NCI-H446 (cell line): ENCODE results near the gene DGCR8.
"Not testable (repeated sequence)": the region's sequence is repeated elsewhere in the genome, so short reads cannot be mapped to it uniquely, and the experiment has no call there.

Experiments used
- DNase-seq, 2 experiments: peaks; one replicate each; lab custom pipeline; 2025; lab: John Stamatoyannopoulos, UW

Gene DGCR8

GRCh38 chr22:20066617-20067383, 13.2 kb upstream of the DGCR8 start:
- DNase-seq: no peak

DNA sequence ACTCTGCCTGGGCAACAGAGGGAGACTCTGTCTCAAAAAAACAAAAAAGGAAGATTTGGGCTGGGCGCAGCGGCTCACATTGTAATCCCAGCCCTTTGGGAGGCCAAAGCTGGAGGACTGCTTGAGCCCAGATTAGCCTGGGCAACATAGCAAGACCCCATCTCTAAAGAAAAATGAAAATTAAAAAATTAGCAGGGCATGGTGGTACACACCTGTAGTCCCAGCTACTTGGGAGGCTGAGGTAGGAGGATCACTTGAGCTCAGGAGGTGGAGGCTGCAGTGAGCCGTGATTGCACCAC, 12.7 kb upstream of the DGCR8 start:
- not testable (repeated sequence) for DNase-seq

GRCh38 chr22:20068640-20069039, 11.4 kb upstream of the DGCR8 start:
- no peak for DNase-seq

GRCh38 chr22:20069331-20070042, 10.6 kb upstream of the DGCR8 start:
- DNase-seq: no peak

- DNase-seq: no peak
These were observed 8.5 kb upstream of the DGCR8 start for GRCh38 chr22:20071524-20071972.

GRCh38 chr22:20076627-20077172, 3.3 kb upstream of the DGCR8 start:
- DNase-seq: no peak

DNA sequence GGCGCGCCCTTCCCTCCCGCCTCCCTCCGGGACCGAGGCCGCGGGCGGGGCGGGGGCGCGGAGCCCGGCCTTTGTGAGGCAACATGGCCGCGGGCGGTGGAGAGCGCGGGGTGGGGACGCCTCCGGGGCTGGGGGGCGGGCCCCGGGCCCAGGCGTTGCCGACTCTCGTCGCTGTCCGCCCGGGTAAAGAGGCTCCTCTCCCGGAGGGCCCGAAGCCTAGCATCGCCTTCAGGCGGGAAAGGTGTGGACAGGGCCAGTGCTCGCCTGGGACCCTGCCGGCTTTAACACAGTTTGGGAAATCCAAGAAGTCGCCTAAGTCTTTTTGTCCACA, 369 bp downstream of the DGCR8 start:
- peak; percentile 38 to 82 for DNase-seq

DNA sequence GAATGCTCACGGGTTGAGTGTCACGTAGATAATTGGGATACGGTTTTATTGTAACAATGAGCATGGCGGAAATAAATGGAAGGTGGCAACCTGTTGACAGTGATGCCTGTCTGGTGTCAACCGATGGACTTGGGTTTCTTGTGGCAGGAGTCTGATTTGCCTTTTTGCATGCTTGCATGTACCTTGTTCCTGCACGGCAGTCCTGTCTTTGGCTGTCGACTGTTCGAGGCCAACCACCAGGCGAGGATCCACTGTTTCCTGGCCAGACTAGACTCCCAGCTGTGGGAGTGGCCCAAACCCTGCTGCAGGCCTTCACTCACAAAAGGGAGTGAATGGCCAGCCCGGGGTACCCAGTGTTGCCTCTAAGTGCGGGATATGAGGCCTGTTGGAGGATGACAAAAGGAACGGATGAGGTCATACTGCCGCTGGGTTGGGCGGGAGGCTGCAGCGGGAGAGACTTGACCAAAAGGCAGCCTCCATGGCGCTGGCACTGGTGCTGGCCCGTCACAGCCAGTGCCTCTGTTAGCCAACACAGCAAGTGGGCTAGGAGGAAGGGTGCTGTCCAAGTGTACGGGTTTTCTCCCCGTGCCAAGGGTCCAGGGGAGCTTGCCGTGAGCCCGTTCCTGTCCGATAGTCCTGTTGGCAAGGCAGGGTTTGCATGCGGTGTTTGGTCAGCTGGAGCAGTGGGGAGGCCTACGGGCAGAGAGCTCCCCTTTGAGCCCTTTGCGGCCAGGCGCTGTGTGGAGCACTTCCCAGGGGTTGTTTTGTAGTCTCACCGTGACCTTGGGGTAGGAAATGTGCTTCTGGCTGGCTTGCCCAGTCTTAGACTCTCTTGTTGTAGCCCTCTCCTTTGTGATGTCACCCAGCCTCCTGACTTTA, 974 bp downstream of the DGCR8 start:
- peak in 1 of 2 experiments; percentile 38 for DNase-seq

GRCh38 chr22:20083157-20083890, 3.3 kb downstream of the DGCR8 start:
- no peak for DNase-seq

DNA sequence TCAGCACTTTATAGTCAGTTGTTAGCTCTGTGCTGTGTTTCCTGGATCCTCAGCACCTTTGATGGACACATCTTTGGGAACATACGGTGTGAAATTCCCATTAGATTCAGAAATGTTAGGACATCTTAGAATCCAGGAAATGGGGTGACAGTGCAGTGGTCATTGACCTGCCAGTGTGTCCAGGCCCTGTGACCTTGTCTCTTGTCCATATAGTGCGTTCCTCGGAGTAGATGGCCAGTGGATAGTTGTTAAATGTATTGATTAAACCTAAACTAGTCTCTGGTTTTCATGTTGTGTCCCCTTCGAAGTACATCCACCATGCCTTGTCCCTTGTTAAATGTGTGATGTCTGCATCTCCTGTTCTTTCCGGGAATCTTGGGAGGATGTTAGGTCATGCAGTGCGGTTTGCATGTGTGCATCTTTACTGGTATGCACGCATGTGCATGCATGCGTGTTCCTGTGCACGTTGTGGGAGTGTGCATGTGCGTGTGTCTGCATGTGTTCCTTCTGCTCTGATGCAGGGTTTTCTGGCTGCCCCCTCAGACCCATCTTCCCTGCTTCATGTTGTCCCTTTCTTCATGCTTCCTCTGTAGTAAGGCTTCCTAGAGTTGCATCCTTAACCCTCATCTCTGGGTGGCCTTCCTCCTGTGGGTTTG, 4.0 kb downstream of the DGCR8 start:
- no peak for DNase-seq

- DNase-seq: no peak
These were observed 4.7 kb downstream of the DGCR8 start for GRCh38 chr22:20084547-20085413.

GRCh38 chr22:20085651-20086050, 5.6 kb downstream of the DGCR8 start:
- no peak for DNase-seq

GRCh38 chr22:20086101-20086599, 6.1 kb downstream of the DGCR8 start:
- no peak for DNase-seq

DNA sequence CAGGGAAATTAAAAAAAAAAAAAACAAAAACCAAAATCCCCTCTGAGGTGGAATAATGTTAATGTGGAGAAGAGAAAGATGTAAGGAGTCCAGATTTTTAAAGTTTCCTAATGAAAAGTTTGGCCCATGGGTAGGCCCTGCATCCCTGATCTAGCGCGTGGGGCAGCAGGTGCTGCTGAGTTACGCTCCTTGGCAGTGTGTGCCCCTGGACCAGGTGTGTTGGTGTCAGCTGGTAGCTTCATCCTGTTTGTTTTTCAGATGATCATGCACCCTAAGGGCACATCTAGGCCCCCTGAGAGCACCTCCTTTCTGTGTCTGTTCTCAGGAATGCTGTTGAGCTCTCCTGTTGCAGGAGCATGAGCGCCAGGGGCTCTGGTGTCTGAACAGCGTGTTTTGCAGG, 6.7 kb downstream of the DGCR8 start:
- DNase-seq: no peak

- no peak for DNase-seq
These were observed 7.5 kb downstream of the DGCR8 start for GRCh38 chr22:20087319-20088262.

DNA sequence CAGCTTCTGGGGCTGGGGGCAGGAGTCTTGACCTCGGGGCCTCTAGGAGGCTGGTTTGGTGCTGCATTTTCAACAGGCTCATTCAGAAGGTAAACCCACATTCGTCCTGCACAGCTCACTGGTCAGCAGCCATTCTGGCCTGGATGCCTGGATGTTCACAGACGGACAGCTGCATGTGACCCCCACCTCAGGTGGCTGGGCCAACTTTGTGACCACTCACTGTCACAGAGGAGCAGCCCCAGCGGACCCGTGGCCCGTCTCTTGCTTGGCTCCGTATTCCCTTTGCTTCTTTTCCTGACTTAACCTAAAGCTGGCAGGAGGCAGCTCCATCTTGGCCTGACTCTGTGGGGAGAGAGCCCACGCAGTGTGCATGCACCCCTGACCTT, 8.2 kb downstream of the DGCR8 start:
- DNase-seq: no peak

GRCh38 chr22:20089226-20089976, 9.4 kb downstream of the DGCR8 start:
- no peak for DNase-seq
